IPS-18a (cell line): ENCODE results near the gene C16orf78.

Source experiments
- H3K27ac ChIP-seq: one replicate; pipeline ENCODE4 v1.5.1; 2013; ENCODE audit warnings: low read length
- H3K27me3 ChIP-seq: one replicate; pipeline ENCODE4 v1.6.1; 2013; ENCODE audit warnings: mild to moderate bottlenecking, low read length; ENCODE audit not compliant: control insufficient read depth, insufficient read depth
- H3K36me3 ChIP-seq: one replicate; pipeline ENCODE4 v1.6.1; 2013; ENCODE audit warnings: low read depth, low read length; ENCODE audit not compliant: control insufficient read depth
- H3K4me1 ChIP-seq: one replicate; pipeline ENCODE4 v1.6.1; 2013; ENCODE audit warnings: low read depth, low read length; ENCODE audit not compliant: control insufficient read depth
- H3K4me3 ChIP-seq: one replicate; pipeline ENCODE4 v1.5.1; 2013; ENCODE audit warnings: low read length
- H3K9ac ChIP-seq: one replicate; pipeline ENCODE4 v1.6.1; 2013; ENCODE audit warnings: mild to moderate bottlenecking, low read length, moderate library complexity
- H3K9me3 ChIP-seq: one replicate; pipeline ENCODE4 v1.6.1; 2013; ENCODE audit warnings: low read depth, low read length; ENCODE audit not compliant: control insufficient read depth

Gene C16orf78

GRCh38 chr16:49373504-49373903 is at the start of gene C16orf78:
Gene C16orf78, plus strand, starts transcription at chr16:49373804. Its CDS starts 136 bp downstream, at chr16:49373940.
- Histone ChIP-seq H3K9me3 (no peaks in the 10 kb centered on the region), H3K27me3 (no peaks in the 10 kb centered on the region), H3K4me3 (no peak within 1 kb of the TSS), H3K4me1 (peaks cover 15% of the 10 kb centered on the region), H3K27ac (no peak within 1 kb of the TSS), H3K36me3 (no peaks in the 10 kb centered on the region), H3K9ac (no peak within 1 kb of the TSS)

- no peaks in the 10 kb centered on the region for H3K4me1 ChIP-seq
- no peak overlapping the region for H3K9ac ChIP-seq
- H3K36me3 ChIP-seq = no peaks in the 10 kb centered on the region
- H3K27me3 ChIP-seq = no peaks in the 10 kb centered on the region
- no peaks in the 10 kb centered on the region for H3K9me3 ChIP-seq
- H3K27ac ChIP-seq = no peak overlapping the region
- no peak overlapping the region for H3K4me3 ChIP-seq
Observed at GRCh38 chr16:49324703-49325102, 48.9 kb upstream of the C16orf78 start.

GRCh38 chr16:49327466-49327865 is 46.1 kb upstream of the C16orf78 start:
- no peaks in the 10 kb centered on the region for H3K36me3 ChIP-seq

GRCh38 chr16:49328325-49328724 is 45.3 kb upstream of the C16orf78 start:
- Histone ChIP-seq H3K9ac (no peak overlapping the region), H3K36me3 (no peaks in the 10 kb centered on the region), H3K9me3 (no peaks in the 10 kb centered on the region), H3K27ac (no peak overlapping the region), H3K27me3 (no peaks in the 10 kb centered on the region), H3K4me3 (no peak overlapping the region), H3K4me1 (peaks cover 4% of the 10 kb centered on the region)

More at GRCh38 chr16:49327466-49327865, 46.1 kb upstream of the C16orf78 start:
- no peak overlapping the region for H3K4me3 ChIP-seq
- no peak overlapping the region for H3K27ac ChIP-seq
- no peak overlapping the region for H3K9ac ChIP-seq
- H3K9me3 ChIP-seq = no peaks in the 10 kb centered on the region
- no peaks in the 10 kb centered on the region for H3K27me3 ChIP-seq
- H3K4me1 ChIP-seq = peaks cover 1% of the 10 kb centered on the region

GRCh38 chr16:49330562-49331201 is 42.9 kb upstream of the C16orf78 start:
- H3K27me3 ChIP-seq = no peaks in the 10 kb centered on the region
- H3K4me1 ChIP-seq = peaks cover 4% of the 10 kb centered on the region
- H3K27ac ChIP-seq = no peak overlapping the region
- H3K9me3 ChIP-seq = no peaks in the 10 kb centered on the region
- H3K36me3 ChIP-seq = no peaks in the 10 kb centered on the region
- H3K9ac ChIP-seq = no peak overlapping the region
- no peak overlapping the region for H3K4me3 ChIP-seq

- H3K27ac ChIP-seq = no peak overlapping the region
- H3K36me3 ChIP-seq = no peaks in the 10 kb centered on the region
- no peaks in the 10 kb centered on the region for H3K9me3 ChIP-seq
- no peak overlapping the region for H3K4me3 ChIP-seq
- H3K4me1 ChIP-seq = peaks cover 4% of the 10 kb centered on the region
- H3K9ac ChIP-seq = no peak overlapping the region
- H3K27me3 ChIP-seq = no peaks in the 10 kb centered on the region
Observed at GRCh38 chr16:49332589-49333258, 40.9 kb upstream of the C16orf78 start.

- no peaks in the 10 kb centered on the region for H3K27me3 ChIP-seq
- peaks cover 4% of the 10 kb centered on the region for H3K4me1 ChIP-seq
- no peak overlapping the region for H3K9ac ChIP-seq
- no peak overlapping the region for H3K4me3 ChIP-seq
- H3K36me3 ChIP-seq = no peaks in the 10 kb centered on the region
- no peaks in the 10 kb centered on the region for H3K9me3 ChIP-seq
- no peak overlapping the region for H3K27ac ChIP-seq
Observed at GRCh38 chr16:49333259-49333597, 40.4 kb upstream of the C16orf78 start.

GRCh38 chr16:49335828-49336227 is 37.8 kb upstream of the C16orf78 start:
- Histone ChIP-seq H3K4me1 (peaks cover 4% of the 10 kb centered on the region), H3K27me3 (no peaks in the 10 kb centered on the region), H3K36me3 (no peaks in the 10 kb centered on the region), H3K27ac (no peak overlapping the region), H3K9ac (no peak overlapping the region), H3K4me3 (no peak overlapping the region), H3K9me3 (no peaks in the 10 kb centered on the region)

GRCh38 chr16:49336581-49336980 is 37.0 kb upstream of the C16orf78 start:
- Histone ChIP-seq H3K27me3 (no peaks in the 10 kb centered on the region), H3K36me3 (no peaks in the 10 kb centered on the region), H3K4me3 (no peak overlapping the region), H3K9me3 (no peaks in the 10 kb centered on the region), H3K4me1 (peaks cover 4% of the 10 kb centered on the region), H3K27ac (no peak overlapping the region), H3K9ac (no peak overlapping the region)

- no peak overlapping the region for H3K9ac ChIP-seq
- H3K27ac ChIP-seq = no peak overlapping the region
- no peaks in the 10 kb centered on the region for H3K27me3 ChIP-seq
- H3K9me3 ChIP-seq = no peaks in the 10 kb centered on the region
- H3K4me3 ChIP-seq = no peak overlapping the region
- no peaks in the 10 kb centered on the region for H3K36me3 ChIP-seq
- H3K4me1 ChIP-seq = no peaks in the 10 kb centered on the region
Observed at GRCh38 chr16:49337814-49338350, 35.7 kb upstream of the C16orf78 start.

GRCh38 chr16:49338611-49339265 is 34.9 kb upstream of the C16orf78 start:
- Histone ChIP-seq H3K36me3 (no peaks in the 10 kb centered on the region), H3K4me1 (no peaks in the 10 kb centered on the region), H3K9me3 (no peaks in the 10 kb centered on the region), H3K27ac (no peak overlapping the region), H3K9ac (no peak overlapping the region), H3K4me3 (no peak overlapping the region), H3K27me3 (no peaks in the 10 kb centered on the region)
